HG03354 (cell line): ENCODE data around the gene SNX20.

ENCODE experiments used
- ATAC-seq: cut with Tn5 transposase; IDR thresholded peaks from one replicate; pipeline ENCODE4 v1.9.1; 2021; ENCODE audit warnings: mild to moderate bottlenecking; ENCODE audit not compliant: unreplicated experiment, poor library complexity, severe bottlenecking

SNX20 gene

DNA sequence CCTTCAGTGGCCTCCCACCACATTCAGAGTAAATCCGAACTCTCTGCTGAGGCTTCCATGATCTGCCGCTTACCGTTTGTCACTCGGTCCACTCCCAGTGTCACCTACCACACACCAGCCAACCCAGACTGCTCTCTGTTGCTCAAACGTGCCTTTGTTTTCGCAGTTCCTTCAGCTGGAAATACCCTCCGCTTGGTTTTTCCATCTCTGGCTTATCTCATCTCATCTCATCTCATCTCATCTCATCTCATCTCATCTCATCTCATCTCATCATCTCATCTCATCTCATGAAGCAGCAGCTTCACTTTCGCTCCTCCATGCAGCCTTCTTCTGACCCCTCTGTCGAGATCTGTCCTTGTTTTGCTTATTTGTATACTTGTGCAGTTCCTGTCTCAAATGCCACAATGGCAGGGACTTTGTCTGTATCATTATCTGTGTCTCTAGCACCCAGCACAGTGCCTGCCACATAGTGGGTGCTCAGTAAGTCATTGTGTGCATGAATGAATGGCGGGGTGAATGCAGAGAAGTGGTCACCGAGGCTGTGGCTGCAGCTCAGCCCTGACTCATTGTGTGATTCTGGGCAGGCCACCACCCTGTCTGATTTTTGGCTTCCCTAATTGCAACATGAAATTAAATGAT is 3.8 kb upstream of the SNX20 start:
- ATAC-seq = no peak

DNA sequence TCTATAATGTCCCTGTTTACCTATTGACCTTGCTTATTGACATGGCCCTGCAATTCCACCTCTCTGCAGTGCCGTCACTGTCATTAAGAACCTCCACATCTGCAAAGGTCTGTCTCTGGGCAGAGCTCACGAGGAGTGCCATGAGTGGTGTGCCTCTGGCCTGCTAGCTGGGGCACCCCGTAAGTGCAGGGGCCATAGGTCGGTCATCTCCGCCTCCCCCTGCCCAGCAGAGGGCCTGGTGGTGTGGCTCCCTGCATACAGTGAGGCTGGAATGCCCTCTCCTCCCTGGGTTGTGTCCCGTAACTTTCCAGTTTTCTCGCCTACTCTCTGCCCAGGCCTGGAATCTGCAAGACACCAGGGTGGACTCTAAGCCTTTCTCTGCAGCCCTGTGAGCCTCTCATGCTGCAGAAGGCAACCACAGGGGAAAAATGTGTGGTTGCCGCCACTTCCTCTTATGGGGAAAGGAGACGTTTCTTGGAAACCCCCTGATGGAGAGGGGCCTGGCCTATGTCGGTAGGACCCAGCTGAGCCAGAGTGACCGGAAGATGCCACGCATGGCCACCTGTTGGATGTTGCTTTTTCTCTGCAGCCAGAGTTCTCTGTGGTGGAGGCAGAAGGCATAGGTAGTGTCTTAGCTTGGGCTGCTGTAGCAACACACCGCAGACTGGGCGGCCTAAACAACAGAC is 2.7 kb upstream of the SNX20 start:
- ATAC-seq = peak; percentile 76

DNA sequence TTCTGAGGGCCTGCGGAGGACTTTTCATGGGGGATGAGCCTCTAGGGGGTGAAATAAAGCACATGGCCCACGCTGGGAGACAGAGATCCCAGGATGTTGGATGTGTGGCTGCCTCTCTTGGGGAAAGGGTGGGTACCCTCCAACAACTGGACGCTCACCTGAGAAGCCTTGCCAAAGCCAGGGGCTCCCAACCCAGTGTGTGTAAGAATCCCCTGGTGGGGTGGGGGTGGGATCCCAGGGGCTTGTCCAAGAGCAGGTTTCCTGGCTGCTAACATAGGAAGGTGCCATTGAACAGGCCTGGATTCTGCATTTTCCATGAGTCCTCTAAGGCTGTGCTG is 587 bp downstream of the SNX20 start:
- no peak for ATAC-seq

DNA sequence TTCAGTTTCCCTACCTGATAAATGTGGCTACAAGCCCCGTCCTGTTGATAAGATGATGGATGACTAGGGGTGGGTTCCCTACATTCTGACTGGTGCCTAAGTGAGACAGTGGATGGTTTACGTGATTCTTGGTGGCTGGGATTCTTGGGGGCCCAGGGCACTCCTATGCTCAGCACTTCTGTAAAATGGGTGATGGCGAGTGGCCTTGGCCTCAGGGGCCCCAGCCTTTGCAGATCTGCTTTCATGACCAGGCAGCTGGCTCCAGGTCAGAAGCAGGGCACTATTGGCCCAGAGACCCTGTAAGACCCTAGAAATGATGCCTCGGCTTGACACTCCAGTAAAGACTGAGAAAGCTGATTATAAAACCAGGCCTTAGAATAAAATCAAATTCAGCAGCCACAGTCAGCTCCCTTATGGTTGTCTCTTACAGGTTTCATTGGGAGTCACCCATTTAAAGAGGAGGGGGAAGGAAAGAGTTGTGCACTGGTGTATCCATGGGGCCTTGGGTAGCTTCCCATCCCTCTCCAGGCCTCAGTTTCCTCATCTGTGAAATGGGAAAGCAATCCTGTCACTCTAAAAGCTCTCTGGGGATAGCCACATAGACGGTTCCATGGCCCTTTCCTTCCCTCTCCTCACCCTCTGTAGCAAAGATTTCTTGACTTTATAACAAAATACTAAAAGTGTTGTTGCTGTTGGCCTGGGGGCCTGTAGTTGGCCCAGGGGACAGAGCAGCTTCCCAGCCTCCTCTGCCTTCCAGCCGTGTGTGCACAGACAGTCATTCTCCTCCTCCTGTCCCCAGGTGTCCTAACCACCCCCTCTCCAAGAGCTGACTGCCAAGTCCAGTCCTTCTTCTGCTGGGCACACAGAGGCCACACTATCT is 1.2 kb downstream of the SNX20 start:
- ATAC-seq = no peak

DNA sequence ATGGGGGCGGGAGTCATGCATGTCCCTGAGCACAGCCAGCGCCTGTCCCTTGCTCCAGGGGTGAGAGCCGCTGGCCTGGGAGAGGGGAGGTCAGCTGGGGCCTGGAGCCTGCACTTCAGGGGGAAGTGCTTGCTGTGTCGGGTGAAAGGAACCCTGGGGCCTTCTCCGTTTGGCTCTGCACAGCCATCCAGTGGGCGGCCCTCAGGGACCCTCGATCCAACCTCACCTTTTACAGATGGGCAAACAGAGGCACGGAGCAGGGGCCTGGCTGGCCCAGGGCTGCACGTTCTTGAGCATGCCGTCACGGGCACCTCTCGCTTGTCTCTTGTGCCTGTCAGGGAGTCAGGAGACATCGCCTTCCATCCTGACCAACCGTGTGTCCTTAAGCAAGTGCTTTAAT is 1.8 kb downstream of the SNX20 start:
- ATAC-seq = no peak

DNA sequence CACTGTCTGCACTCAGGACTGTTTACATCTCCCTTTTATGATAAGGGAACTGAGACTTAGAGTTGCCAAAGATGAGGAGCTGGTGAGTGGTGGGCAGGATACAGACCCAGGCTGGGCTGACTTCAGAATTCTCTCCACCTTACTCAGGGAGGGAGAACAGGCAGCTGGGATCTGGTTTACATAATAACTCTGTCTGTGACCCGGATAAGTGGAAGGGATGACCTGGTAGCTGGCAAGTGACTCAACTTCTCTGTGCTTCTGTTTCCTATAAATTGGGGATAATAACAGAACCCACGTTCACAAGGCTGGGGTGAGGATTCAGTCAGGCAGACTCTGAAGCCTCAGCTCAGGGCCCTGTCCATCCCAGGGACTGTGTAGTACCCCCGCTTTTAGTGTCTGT is 2.6 kb downstream of the SNX20 start:
- ATAC-seq = no peak

DNA sequence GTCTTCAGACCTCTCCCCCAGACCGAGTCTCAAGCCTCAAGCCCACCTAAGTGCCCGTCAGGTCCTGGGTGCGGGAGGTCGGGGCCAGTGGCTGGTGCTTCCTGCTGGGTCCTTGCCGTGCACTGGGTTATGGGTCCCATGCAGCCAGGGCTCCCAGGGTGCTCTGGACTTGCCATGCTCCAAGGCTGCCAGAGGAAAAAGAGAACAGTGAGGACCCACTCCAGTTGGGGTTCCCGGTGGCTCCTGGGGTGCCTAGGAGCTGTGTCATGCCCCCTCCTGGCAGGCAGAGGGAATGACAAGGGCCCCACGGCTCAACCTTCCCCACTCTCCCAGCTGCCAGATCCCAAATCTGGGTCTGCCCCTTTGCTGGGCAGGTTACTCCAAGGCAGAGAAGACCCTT is 3.8 kb downstream of the SNX20 start:
- ATAC-seq = no peak

DNA sequence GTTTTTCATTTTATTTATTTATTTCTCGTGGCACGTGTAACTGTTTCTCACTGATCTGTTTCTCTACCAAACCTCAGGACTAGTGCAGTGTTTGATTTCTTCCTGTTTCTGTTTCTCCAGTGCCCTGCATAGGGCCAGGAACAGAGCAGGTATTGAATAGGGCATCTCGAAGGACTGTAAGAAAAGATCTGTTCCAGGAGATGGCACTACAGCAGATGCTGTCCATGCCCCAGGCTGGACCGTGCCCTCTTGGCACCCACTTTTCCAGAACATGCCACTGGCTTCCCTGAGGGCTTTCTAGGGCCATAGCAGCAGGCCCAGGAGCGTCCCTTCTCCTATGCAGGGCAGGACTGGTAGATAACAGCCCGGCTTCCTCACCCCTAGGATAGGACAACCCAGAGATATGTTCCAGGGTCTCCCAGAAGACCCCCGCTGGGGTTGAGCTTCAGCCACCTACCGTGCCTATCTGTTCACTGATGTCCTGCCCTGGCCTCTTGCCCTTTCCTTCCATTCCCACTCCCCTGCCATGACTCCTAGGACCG is 4.4 kb downstream of the SNX20 start:
- ATAC-seq = no peak

DNA sequence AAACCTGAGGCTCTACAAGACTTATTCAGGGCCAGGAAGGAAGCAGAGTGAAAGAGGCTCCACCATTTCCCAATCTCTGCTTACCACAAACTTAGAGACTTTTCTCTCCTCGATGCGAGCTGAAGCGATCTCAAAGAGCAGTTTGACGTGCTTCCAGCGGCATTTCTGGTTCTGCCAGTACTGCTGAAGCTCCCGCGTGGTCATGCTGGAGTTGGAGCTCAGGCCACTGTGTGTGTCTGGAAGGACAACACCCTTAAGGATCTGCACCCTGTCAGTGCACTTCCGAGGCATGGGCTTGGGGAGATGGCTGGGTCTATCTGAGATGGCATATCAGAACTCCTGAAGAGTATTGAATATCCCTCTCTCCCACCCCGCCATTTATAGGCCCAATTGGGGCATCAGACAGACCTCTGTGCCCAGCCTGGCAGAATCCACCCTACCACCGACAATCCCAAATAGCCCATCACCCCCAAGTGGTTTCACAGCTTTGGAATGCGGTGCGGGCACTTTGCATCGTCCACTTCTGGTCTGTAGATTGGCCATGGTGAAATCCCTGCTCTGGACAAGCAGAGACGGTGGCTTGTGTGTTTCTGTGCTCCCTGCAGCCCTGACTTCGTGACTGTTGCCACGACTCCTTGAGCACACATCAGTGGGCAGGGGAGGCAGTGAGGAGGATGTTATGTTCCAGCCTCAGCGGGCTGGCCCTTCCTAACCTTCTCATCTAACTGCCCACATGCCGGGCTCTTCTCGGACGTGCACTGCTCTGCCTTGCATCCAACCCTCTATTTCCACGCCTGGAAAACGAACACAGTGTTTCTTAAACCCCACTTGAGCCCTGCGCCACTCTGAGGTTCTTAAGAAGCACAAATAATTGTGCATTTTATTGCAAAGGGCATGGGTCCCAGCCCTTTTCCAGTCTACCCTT is 5.2 kb downstream of the SNX20 start:
- ATAC-seq = no peak

DNA sequence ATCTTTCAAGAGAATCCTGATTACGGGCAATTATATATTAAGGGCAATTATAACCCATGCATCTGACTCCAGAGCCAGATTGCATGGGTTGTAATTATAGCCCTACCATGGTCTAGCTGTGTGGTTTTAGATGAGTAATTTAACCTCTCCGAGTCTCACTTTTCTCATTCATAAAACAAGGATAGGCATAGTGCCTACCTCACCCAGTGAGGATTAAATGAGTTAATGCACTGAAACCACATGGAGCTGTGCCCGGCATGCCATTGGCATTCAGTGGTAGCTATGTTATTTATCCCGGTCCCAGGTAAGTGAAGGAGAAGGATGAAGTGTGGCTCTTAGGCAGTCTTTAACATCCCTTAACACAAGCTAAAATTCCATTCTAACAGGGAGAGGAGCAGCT is 6.3 kb downstream of the SNX20 start:
- ATAC-seq = no peak

DNA sequence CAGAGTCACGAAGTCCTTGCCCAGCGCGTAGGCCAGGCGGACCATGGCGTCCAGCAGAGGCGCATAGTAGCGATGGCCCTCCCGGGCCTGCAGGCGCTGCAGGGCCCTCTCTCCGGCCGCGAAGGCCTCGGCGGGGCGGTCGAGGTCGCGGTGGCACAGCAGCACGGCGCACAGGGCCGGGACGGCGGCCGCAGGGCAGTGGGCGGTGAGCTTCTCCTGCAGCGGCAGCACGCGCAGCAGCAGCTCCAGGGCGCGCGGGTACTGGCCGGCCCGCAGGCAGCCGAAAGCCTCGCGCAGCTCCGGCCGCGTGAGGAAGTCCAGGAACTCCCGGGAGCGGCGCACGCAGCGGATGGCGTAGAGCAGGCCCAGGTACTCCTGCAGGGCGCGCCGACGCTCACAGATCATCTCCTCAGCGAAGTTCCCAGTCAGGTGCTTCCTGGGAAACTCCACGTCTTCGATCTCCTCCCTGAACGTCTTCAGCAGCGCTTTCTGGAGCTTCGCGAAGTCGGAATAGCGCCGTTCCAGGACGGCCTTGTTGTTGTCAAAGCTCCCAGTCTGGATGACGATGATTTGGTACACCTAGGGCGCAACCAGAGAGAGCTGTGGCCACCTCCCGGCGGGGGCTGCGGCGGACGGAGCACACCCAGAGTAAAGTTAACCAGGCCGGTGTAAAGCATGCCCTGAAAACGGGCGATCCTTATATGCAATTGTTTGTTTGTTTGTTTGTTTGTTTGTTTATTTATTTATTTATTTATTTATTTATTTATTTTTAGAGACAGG is 7.4 kb downstream of the SNX20 start:
- ATAC-seq = no peak

DNA sequence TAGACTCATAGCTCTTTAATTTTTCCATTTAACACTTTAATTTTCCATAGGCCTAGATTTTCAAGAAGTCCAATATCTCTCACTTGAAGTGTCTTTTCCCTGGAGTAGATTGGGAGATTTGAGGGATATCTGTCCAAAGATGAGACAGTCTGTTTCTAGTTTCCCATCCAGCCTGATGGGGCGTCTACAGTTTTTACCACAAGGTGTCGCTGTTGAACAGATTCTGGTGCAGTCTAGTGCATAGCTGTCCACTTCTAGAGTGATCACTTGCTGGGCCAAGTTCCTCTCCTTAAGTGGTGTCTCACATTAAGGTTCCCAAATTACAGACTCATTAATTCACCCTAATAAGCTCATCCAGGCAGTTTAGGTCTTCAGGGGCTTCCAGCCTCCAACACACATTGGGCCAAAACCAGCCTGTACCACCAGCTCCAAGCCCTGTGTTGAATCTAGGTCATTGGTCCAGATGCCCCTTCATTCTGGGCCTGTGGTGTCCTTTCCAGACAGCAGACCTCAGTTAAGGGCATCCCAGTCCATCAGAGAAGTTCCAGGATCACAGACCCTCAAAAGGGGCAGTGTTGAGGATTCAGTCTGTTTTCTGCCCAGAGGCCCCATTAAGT is 9.4 kb downstream of the SNX20 start:
- no peak for ATAC-seq

DNA sequence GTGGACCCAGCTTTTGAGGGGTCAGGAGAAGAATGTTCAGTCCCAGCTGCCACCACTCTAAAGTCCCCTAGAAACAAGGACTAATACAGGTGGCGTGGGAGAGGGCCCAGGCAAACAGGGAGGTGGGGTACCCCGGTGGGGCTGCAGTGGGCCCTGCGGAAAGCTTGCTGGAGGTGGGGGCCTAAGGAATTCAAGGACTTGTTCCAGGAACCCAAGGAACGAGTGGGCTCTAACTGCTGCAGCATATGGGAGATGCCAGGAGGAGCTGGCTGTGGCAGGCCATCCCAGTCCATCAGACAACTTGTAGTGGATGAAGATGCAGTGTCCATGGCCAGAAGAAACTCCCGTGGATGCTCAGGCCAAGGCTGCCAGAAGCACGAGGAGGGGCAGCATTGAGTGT is 10.6 kb downstream of the SNX20 start:
- no peak for ATAC-seq

DNA sequence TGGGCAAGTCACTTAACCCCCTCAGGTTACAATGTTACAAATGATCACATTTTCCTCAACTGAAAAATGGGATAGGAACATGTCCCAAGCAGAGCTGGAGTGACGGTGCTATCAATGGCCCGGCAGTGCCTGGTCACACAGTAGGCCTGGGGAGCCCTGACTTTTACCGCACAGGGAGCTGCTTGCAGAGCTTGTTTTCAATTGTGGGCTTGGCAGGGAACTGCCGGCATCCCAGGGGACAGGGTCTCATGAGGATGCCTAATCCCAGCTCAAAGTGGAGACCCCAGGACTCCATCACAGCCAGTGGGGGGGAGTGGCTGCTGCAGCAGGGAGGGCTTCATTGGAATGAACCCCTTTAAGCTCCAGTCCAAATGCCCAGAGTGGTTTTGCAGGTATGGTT is 11.4 kb downstream of the SNX20 start:
- ATAC-seq = no peak

DNA sequence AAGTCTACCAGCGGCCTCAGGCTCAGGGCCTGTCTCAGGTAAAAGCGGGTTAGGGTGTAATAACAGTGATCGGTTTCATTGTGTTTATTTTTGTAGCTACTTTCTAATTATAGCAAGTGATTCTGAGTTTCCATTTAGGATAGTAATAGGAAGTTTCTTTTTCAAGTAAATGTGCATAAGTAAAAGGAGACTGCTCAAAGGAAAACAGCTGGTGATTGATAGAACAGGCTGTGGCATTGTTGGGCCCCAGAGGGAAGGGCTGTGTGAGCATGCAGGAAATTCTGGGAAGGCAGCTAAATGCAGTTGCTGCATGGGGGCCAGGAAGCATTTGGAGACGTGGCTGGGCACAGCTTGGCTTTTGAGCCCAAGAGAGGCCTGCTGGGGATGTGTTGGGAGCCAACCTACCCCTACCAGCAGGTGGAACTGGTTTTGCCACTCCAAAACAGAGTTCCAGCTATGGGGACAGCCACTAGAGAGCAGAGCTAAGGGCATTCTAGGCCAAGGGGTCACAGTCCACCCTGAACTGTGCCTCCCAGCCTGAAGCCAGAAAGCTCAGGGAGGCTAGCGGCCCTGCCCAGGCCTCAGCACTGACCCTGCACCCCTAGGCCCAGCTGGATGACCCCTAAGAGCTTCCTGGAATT is 12.6 kb downstream of the SNX20 start:
- ATAC-seq = no peak

DNA sequence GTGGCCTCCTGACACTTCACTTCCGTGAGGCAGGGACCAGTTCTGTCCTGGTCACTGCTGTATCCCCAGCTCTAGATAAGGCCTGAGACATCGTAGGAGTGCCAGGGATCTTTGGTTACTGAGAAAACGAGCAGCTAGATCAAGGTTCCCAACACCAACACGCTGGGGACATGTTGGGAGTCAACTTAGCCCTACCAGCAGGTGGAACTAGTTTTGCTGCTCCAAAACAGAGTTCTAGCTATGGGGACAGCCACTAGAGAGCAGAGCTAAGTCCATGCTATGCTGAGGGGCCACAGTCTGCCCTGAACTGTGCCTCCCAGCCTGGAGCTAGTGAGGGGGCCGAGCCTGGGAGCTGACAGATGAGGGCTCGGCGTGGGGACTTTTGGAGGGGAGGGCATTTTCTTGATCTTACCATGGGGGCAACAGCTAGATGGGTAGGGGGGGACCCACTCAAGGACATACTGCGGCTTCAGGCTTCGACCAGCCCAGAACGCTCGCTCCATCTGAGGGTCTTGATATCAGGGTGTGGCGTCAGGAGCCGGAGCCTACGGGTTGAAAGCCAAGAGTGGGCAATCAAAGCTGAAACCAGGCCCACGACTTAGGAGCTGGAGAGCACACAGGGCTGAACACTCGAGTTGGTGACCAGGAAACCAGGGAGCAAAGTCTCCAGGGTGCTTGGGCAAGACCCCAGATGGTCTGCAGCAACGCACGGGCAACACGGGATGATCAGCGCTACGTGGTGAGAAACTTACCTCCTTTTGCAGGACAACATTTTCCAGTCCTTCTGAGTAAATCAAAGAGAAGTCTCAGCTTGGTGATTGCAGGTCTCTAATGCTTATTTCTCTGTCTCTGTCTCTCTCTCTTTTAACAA is 13.4 kb downstream of the SNX20 start:
- no peak for ATAC-seq
